Glomerular visceral epithelial cell (primary cell): ENCODE data around the gene CALR.
"Not testable (repeated sequence)": the region's sequence is repeated elsewhere in the genome, so short reads cannot be mapped to it uniquely, and the experiment has no call there.

Source experiments
- DNase-seq: peaks from one replicate; pipeline ENCODE4 v3.0.0-alpha.2; 2016; ENCODE audit errors: extremely low spot score

CALR gene

GRCh38 chr19:12952488-12953137 lies 14.2 kb downstream of the CALR start:
- DNase-seq: peak; percentile 71

GRCh38 chr19:12953138-12953798 lies 14.9 kb downstream of the CALR start:
- no peak for DNase-seq

GRCh38 chr19:12953799-12954611 lies 15.6 kb downstream of the CALR start:
- DNase-seq: no peak

GRCh38 chr19:12954612-12954962 lies 16.2 kb downstream of the CALR start:
- DNase-seq: no peak

- not testable (repeated sequence) for DNase-seq
These were observed 17.2 kb downstream of the CALR start for GRCh38 chr19:12955575-12955974.

GRCh38 chr19:12955996-12956395 lies 17.6 kb downstream of the CALR start:
- DNase-seq: no peak

GRCh38 chr19:12956446-12957388 lies 18.3 kb downstream of the CALR start, which contains the start of gene GADD45GIP1:
TSS of gene GADD45GIP1 (minus strand) at chr19:12957223. CDS start at chr19:12957212, 11 bp downstream.
- DNase-seq: peak; percentile 81

- DNase-seq: not testable (repeated sequence)
These were observed 19.1 kb downstream of the CALR start for GRCh38 chr19:12957389-12957952.

GRCh38 chr19:12959481-12959880 lies 21.1 kb downstream of the CALR start:
- no peak for DNase-seq

- DNase-seq: peak; percentile 85
These were observed 26.8 kb downstream of the CALR start for GRCh38 chr19:12965017-12965811.

- no peak for DNase-seq
These were observed 27.4 kb downstream of the CALR start for GRCh38 chr19:12965812-12966135.

- no peak for DNase-seq
These were observed 29.5 kb downstream of the CALR start for GRCh38 chr19:12967907-12968306.

- DNase-seq: no peak
These were observed 31.0 kb downstream of the CALR start, which contains the start of gene DAND5 for GRCh38 chr19:12969292-12969988. TSS of gene DAND5 (plus strand) at chr19:12969576. CDS start at chr19:12969661, 85 bp downstream.

- no peak for DNase-seq
These were observed 31.8 kb downstream of the CALR start for GRCh38 chr19:12970070-12970820.

- no peak for DNase-seq
These were observed 34.8 kb downstream of the CALR start for GRCh38 chr19:12973236-12973635.

GRCh38 chr19:12974301-12975220 lies 36.2 kb downstream of the CALR start:
- DNase-seq: peak; percentile 53

GRCh38 chr19:12975221-12975741 lies 36.9 kb downstream of the CALR start:
- DNase-seq: no peak

GRCh38 chr19:12976109-12976508 lies 37.7 kb downstream of the CALR start:
- not testable (repeated sequence) for DNase-seq
